Stomach (tissue), 4 donors: ENCODE measurements around the gene DCBLD1.

ENCODE experiments used
- EP300 ChIP-seq: sonication (generic); formaldehyde crosslinking; IDR thresholded peaks from one replicate; pipeline ENCODE4 v1.6.1; 2017; ENCODE audit warnings: antibody characterized with exemption
- POLR2A ChIP-seq, 4 donors: fragments of 450-650 bp; IDR thresholded peaks; one replicate each; pipeline ENCODE4 v1.6.1; 2016; ENCODE audit warnings: antibody characterized with exemption in 4 of 4, control low read depth in 2 of 4, mild to moderate bottlenecking in 1 of 4, moderate library complexity in 1 of 4
- POLR2AphosphoS5 ChIP-seq, 3 donors: sonication (generic); formaldehyde crosslinking; IDR thresholded peaks; one replicate each; pipeline ENCODE4 v1.6.1; 2016; ENCODE audit warnings: antibody characterized with exemption in 3 of 3
- TF ChIP-seq, protein P1 (sequence below), 7 experiments: fragments of 450-650 bp in 4 of 7; fragments of 200-600 bp in 3 of 7; sonication (generic) in 3 of 7; IDR thresholded peaks; one replicate each; pipeline ENCODE4 v1.5.1; 2016 to 2019; ENCODE audit warnings: antibody characterized with exemption in 7 of 7, control low read depth in 2 of 7, mild to moderate bottlenecking in 1 of 7

DNA sequence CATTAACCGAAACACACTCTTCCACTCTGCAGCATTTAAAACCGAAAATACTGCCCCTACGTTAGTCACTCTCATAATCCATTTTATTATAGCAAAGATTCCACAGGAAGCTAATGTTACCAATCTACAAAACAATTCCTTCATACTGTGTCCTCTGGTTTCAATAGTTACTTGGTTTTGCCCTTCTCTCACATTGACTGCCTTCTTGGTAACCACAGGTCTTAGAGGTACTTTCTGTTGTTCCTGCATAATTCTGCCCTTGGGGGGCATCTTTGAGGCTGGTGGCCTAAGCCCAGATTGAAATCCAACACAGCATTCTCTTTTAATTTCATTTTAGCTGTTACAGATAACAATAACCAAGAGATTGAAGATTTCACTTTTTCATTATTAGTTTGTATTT lies 9.8 kb upstream of the DCBLD1 start:
- TF ChIP-seq POLR2AphosphoS5 (IDR thresholded peaks at IDR 0.05) (no peak), EP300 (no peak), POLR2A (IDR thresholded peaks at IDR 0.05) (no peak)
- TF ChIP-seq, protein P1, sequence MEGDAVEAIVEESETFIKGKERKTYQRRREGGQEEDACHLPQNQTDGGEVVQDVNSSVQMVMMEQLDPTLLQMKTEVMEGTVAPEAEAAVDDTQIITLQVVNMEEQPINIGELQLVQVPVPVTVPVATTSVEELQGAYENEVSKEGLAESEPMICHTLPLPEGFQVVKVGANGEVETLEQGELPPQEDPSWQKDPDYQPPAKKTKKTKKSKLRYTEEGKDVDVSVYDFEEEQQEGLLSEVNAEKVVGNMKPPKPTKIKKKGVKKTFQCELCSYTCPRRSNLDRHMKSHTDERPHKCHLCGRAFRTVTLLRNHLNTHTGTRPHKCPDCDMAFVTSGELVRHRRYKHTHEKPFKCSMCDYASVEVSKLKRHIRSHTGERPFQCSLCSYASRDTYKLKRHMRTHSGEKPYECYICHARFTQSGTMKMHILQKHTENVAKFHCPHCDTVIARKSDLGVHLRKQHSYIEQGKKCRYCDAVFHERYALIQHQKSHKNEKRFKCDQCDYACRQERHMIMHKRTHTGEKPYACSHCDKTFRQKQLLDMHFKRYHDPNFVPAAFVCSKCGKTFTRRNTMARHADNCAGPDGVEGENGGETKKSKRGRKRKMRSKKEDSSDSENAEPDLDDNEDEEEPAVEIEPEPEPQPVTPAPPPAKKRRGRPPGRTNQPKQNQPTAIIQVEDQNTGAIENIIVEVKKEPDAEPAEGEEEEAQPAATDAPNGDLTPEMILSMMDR (IDR thresholded peaks at IDR 0.05) = no peak
